HCT116 (cell line): ENCODE data around the gene CEND1. TPM values are rescaled to one million over a fixed set of nuclear protein-coding genes. Genes with fewer than 3 reads are reported as not detected.
A peak's percentile ranks its signal among the peaks of the same experiment; 100 is the strongest.

Experiments
- ATAC-seq: fragments of 200-7000 bp; cut with Tn5 transposase; 2 replicates; pipeline ENCODE4 v1.9.1; 2020; ENCODE audit warnings: mild to moderate bottlenecking, moderate library complexity
- BruUV-seq: library from RNA; stranded (reverse); fragments of 400-500 nt; replicated peaks from 2 replicates; lab custom pipeline; 2021; lab: Mats Ljungman, UMichigan
- CTCF ChIA-PET: fragments of 300-600 bp; sonication (Branson Sonifier 250); formaldehyde crosslinking; loops from one replicate; lab custom pipeline; 2021; ENCODE audit warnings: antibody characterized with exemption; lab: Charles Lee
- POLR2A ChIA-PET: fragments of 300-600, 350-600 bp; sonication (Branson Sonifier 250); formaldehyde crosslinking; loops from one replicate; lab custom pipeline; 2021; ENCODE audit warnings: antibody characterized with exemption; lab: Charles Lee
- RAD21 ChIA-PET, 2 experiments: fragments of 300-600 bp; sonication (Branson Sonifier 250); formaldehyde crosslinking; loops; one replicate each; lab custom pipeline; 2023; ENCODE audit warnings: low total read pairs in 2 of 2; ENCODE audit not compliant: uncharacterized antibody in 2 of 2, unreplicated experiment in 2 of 2, low non-redundant PET in 1 of 2; lab: Charles Lee
- DNase-seq: peaks from one replicate; pipeline ENCODE4 v3.0.0-alpha.2; 2010; ENCODE audit warnings: low read depth, low spot score
- H2AFZ ChIP-seq: fragments of 200-600 bp; shearing (Covaris generic), sonication (generic); 2 replicates; pipeline ENCODE4 v1.6.1; 2017; ENCODE audit warnings: low read depth, mixed run types, mixed read lengths, antibody characterized with exemption, low read length; ENCODE audit not compliant: poor library complexity, severe bottlenecking
- H3K27ac ChIP-seq: 2 replicates; pipeline ENCODE4 v1.5.1; 2012; ENCODE audit warnings: low read depth, low read length
- H3K27me3 ChIP-seq: fragments of 200-600 bp; sonication (generic); 2 replicates; pipeline ENCODE4 v1.6.1; 2016; ENCODE audit warnings: mixed run types, low read length, mixed read lengths; ENCODE audit not compliant: insufficient read depth
- H3K36me3 ChIP-seq, 2 experiments: fragments of 200-500 bp in 1 of 2; fragments of 200-600 bp in 1 of 2; sonication (Bioruptor generic) in 1 of 2; sonication (generic) in 1 of 2; 2 replicates each; pipeline versions ENCODE4 v1.5.1 to v1.6.1; 2014 to 2016; ENCODE audit warnings: low read length in 2 of 2, inconsistent platforms in 1 of 2, mixed read lengths in 1 of 2, mixed run types in 1 of 2; ENCODE audit not compliant: insufficient read depth in 2 of 2, control insufficient read depth in 1 of 2
- H3K4me1 ChIP-seq, 2 experiments: fragments of 200-600 bp in 1 of 2; sonication (generic) in 1 of 2; 2 replicates each; pipeline versions ENCODE4 v1.5.1 to v1.6.1; 2012 to 2017; ENCODE audit warnings: low read length in 2 of 2, inconsistent platforms in 1 of 2, mild to moderate bottlenecking in 1 of 2, mixed read lengths in 1 of 2, mixed run types in 1 of 2, moderate library complexity in 1 of 2; ENCODE audit not compliant: insufficient read depth in 2 of 2, control insufficient read depth in 1 of 2
- H3K4me2 ChIP-seq: fragments of 200-600 bp; sonication (generic); 2 replicates; pipeline ENCODE4 v1.6.1; 2017; ENCODE audit warnings: mixed run types, low read length, mixed read lengths
- H3K4me3 ChIP-seq, 2 experiments: fragments of 200-600 bp in 1 of 2; sonication (generic) in 1 of 2; replicated peaks in 1 of 2; 2 replicates each; pipeline ENCODE4 v1.5.1; 2011 to 2016; ENCODE audit warnings: low read length in 2 of 2, control low read depth in 1 of 2, low read depth in 1 of 2, mild to moderate bottlenecking in 1 of 2, mixed read lengths in 1 of 2, mixed run types in 1 of 2
- H3K79me2 ChIP-seq: fragments of 200-600 bp; sonication (generic); 2 replicates; pipeline ENCODE4 v1.6.1; 2017; ENCODE audit warnings: mild to moderate bottlenecking, mixed run types, low read length, moderate library complexity, mixed read lengths; ENCODE audit not compliant: insufficient read depth
- H3K9ac ChIP-seq: fragments of 200-600 bp; sonication (generic); 2 replicates; pipeline ENCODE4 v1.6.1; 2016; ENCODE audit warnings: low read length, mixed read lengths
- H3K9me2 ChIP-seq: fragments of 200-600 bp; sonication (generic), shearing (Covaris generic); 2 replicates; pipeline ENCODE4 v1.6.1; 2017; ENCODE audit warnings: mixed run types, mild to moderate bottlenecking, moderate library complexity; ENCODE audit not compliant: insufficient read depth
- H3K9me3 ChIP-seq, 2 experiments: fragments of 200-500 bp in 1 of 2; fragments of 200-600 bp in 1 of 2; sonication (Bioruptor generic) in 1 of 2; sonication (generic) in 1 of 2; 2 replicates each; pipeline ENCODE4 v1.6.1; 2014 to 2017; ENCODE audit warnings: low read length in 2 of 2, mixed read lengths in 2 of 2, inconsistent platforms in 1 of 2, low read depth in 1 of 2, mild to moderate bottlenecking in 1 of 2, mixed run types in 1 of 2, moderate library complexity in 1 of 2; ENCODE audit not compliant: control insufficient read depth in 1 of 2, insufficient read depth in 1 of 2
- H4K20me1 ChIP-seq: fragments of 200-600 bp; sonication (generic), shearing (Covaris generic); 2 replicates; pipeline ENCODE4 v1.6.1; 2017; ENCODE audit warnings: mixed run types, mild to moderate bottlenecking, moderate library complexity; ENCODE audit not compliant: insufficient read depth
- EGR1 ChIP-seq: IDR thresholded peaks from 2 replicates; pipeline ENCODE4 v1.6.1; 2012; ENCODE audit warnings: low read depth
- EZH2phosphoT487 ChIP-seq: fragments of 200-600 bp; IDR thresholded peaks from 2 replicates; pipeline ENCODE4 v1.6.1; 2018; ENCODE audit warnings: antibody characterized with exemption, borderline replicate concordance
- MAX ChIP-seq: IDR thresholded peaks from 2 replicates; pipeline ENCODE4 v1.6.1; 2012
- POLR2AphosphoS5 ChIP-seq: IDR thresholded peaks from 2 replicates; pipeline ENCODE4 v1.6.1; 2011; ENCODE audit warnings: mild to moderate bottlenecking, low read depth, low read length, moderate library complexity
- SRF ChIP-seq: IDR thresholded peaks from 2 replicates; pipeline ENCODE4 v1.6.1; 2012; ENCODE audit warnings: low read depth
- ZFX ChIP-seq: fragments of 450-650 bp; IDR thresholded peaks from 2 replicates; pipeline ENCODE4 v1.6.1; 2017
- intact Hi-C: fragments of 100-400 bp; cut with micrococcal nuclease; formaldehyde crosslinking; loops from 2 replicates; pipeline ENCODE4 v1.10.0; 2022
- total RNA-seq: library from RNA; stranded (reverse); gene quantifications from one replicate; pipeline ENCODE4 v1.2.1, GENCODE V29; 2021; ENCODE audit not compliant: unreplicated experiment

The CEND1 gene
- total RNA-seq, 1 experiment from 2014 or later, result 0.27 TPM

GRCh38 chr11:813456-814096 is 23.7 kb upstream of the CEND1 start:
- Histone ChIP-seq H3K79me2 (peaks cover 41% of the 10 kb centered on the region), H3K9me3 (no peaks in the 10 kb centered on the region), H3K4me1 (peaks cover 14 to 48% of the 10 kb centered on the region in 2 experiments), H3K9ac (peak overlapping the region; percentile 14; the same call in 1 of the 2 replicates), H3K27me3 (no peaks in the 10 kb centered on the region), H4K20me1 (peaks cover 17% of the 10 kb centered on the region; the same call in 1 of the 2 replicates), H3K27ac (peak overlapping the region; percentile 93), H3K36me3 (peaks cover 21 to 38% of the 10 kb centered on the region in 2 experiments), H3K4me2 (no peak overlapping the region), H2AFZ (no peak overlapping the region), H3K9me2 (no peaks in the 10 kb centered on the region), H3K4me3 (no peak overlapping the region)
- TF ChIP-seq MAX, result no peak
- peak; percentile 51 for TF ChIP-seq POLR2AphosphoS5
- TF ChIP-seq SRF, result no peak
- ChIA-PET POLR2A (no interaction called here), CTCF (no interaction called here), RAD21 (no interaction called here)
- DNase-seq (no peak), ATAC-seq (peak; percentile 3; the same call in 1 of the 2 replicates)
- intact Hi-C loops, result no loop called here
- BruUV-seq, result no TSS peak

GRCh38 chr11:813072-813455 is 23.2 kb upstream of the CEND1 start:
- peaks cover 21 to 38% of the 10 kb centered on the region in 2 experiments for H3K36me3 ChIP-seq
- intact Hi-C loops, result no loop called here
- no peak overlapping the region for H3K4me3 ChIP-seq
- POLR2A ChIA-PET, result no interaction called here
- no peaks in the 10 kb centered on the region for H3K9me3 ChIP-seq
- H3K27me3 ChIP-seq, result no peaks in the 10 kb centered on the region
- no peaks in the 10 kb centered on the region for H3K9me2 ChIP-seq
- peaks cover 17% of the 10 kb centered on the region; the same call in 1 of the 2 replicates for H4K20me1 ChIP-seq
- CTCF ChIA-PET, result no interaction called here
- H2AFZ ChIP-seq, result no peak overlapping the region
- RAD21 ChIA-PET, result no interaction called here
- ATAC-seq, result no peak
- 0 out of 2 replicates have a peak overlapping the region, but pooled peaks have one; percentile 88 for H3K4me2 ChIP-seq
- no TSS peak for BruUV-seq
- peaks cover 46% of the 10 kb centered on the region for H3K79me2 ChIP-seq
- H3K9ac ChIP-seq, result no peak overlapping the region
- no peak for DNase-seq
- peak overlapping the region; percentile 93 for H3K27ac ChIP-seq
- no peak for TF ChIP-seq EGR1
- TF ChIP-seq ZFX, result no peak
- no peak for TF ChIP-seq EZH2phosphoT487
- H3K4me1 ChIP-seq, result peaks cover 10 to 48% of the 10 kb centered on the region in 2 experiments
